ENCODE results near the gene RPUSD1.
A peak's percentile ranks its signal among the peaks of the same experiment; 100 is the strongest.

RPUSD1 gene

DNA sequence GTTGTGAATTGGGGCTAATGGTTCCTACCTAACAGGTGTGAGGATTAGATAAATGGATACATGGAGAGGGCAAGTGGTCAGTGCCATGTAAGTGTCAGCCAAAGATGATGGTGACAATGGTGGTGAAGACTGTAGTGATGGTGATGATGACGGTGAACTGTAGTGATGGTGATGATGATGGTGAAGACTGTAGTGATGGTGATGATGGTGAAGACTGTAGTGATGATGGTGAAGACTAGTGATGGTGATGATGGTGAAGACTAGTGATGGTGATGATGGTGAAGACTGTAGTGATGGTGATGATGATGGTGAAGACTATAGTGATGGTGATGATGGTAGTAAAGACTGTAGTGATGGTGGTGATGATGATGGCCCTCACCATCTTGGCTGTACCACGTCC is 30.4 kb upstream of the RPUSD1 start:
- no peak for DNase-seq

DNA sequence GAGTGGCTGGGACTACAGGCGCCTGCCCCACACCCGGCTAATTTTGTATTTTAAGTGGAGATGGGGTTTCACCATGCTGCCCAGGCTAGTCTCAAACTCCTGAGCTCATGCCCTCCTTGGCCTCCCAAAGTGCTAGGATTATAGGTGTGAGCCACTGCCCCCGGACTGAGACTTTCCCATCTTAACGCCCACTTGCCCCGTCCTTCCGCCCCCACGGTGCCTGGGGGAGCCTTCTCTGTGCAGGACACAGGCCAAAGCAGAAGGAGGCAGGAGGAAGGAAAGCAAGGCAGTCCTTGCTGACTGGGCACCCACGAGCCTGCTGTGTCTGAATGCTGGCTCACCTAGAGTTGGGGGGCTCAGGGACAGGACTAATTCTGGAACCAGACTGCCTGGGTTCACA is 30.0 kb upstream of the RPUSD1 start:
- no peak for DNase-seq

DNA sequence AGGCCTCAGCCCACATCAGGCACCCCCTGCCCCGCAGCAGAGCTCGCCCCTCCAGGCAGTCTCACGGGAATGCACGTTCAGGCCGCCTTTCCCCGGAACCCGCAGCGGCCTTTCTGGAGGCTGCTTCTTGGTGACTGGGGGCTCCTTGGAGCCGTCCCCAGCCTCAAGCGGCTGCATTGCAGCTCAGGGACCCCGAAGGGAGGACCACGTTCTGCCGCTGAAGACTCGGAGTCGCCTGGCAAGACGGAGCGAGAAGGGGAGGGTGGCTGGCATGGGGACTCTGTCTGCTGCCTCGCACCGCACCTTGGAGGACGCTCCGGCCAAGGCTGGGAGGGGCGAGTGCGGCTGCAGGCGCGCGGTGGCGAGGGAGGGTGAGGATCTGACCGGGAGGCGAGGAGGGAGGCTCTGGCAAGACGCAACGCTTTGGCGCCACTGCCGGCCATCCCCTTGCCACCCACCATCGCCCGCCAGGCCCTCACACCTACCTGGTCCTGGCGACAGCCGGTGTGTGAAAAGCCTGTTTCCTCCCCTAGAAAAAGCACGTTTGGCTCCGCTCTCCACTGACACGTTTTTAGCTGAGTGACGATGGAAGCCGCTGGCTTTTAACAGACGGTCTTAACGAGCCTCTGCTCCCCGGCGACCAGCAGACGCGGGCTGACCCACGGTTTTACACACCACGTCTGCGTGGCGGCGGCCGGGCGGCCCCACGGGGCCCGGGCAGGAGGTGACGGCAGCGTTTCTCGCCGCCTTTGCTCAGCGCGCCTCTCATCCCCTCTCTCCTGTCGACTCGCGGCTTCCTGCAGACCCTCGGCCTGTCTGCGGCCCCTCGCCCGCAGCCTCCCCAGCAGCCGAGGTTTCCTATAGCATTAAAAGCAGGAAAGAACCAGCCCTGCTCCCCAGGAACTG is 29.1 kb upstream of the RPUSD1 start:
- no peak for DNase-seq

DNA sequence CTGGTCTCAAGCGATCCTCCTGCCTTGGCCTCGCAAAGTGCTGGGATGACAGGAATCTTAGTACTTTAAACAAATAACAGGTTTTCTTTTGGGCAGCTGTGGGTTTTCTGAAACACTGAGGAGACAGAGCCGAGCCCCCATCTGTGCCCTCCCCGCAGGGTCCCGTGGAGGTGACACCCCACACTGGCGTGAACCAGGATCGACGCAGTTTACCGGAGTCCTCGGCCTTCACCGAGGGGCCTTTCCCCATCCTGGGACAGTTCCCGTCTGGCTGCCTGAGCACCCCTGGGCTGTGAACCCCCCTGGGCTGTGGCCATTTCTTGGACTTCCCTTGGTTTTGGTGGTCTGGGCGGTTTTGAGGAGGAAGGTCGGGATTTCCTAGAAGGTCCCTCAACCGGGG is 27.7 kb upstream of the RPUSD1 start:
- no peak for DNase-seq

DNA sequence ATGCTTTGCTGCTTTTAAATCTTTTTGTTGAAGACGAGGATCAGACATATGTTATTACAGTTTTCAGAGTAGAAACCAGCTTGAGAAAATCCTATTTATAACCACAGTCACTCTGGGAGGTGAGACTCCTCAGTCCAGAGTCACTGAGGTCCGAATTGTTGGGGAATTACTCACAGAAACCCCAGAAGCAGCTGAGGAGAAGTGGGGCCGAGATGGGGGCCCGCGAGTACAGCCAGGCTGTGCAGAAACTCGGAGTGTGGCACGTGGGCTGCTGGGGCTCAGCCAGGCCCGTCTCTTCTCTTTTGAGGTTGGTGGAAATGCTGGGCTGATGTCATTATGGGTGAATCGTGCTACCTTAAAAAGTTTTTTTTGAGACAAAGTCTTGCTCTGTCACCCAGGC is 26.8 kb upstream of the RPUSD1 start:
- DNase-seq, result peak; percentile 56

DNA sequence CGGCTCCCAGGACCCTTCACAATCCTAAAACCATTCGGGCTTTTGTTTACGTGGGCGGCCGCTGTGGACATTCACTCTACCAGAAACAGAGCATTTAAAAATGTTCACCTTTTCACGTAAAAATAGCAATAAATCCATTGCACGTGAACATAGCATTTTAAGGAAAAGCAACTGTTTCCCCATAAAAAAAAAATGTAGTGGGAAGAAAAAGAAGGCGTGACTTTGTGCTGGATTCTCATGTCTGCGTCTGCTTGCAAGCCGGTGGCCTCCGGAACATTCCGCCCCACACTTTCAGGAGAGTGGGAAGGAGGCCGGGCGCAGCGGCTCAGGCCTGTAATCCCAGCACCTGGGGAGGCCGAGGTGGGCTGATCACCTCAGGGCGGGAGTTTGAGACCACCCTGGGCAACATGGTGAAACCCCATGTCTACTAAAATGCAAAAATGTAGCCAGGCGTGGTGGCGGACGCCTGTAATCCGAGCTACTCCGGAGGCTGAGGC is 25.8 kb upstream of the RPUSD1 start:
- no peak for DNase-seq

DNA sequence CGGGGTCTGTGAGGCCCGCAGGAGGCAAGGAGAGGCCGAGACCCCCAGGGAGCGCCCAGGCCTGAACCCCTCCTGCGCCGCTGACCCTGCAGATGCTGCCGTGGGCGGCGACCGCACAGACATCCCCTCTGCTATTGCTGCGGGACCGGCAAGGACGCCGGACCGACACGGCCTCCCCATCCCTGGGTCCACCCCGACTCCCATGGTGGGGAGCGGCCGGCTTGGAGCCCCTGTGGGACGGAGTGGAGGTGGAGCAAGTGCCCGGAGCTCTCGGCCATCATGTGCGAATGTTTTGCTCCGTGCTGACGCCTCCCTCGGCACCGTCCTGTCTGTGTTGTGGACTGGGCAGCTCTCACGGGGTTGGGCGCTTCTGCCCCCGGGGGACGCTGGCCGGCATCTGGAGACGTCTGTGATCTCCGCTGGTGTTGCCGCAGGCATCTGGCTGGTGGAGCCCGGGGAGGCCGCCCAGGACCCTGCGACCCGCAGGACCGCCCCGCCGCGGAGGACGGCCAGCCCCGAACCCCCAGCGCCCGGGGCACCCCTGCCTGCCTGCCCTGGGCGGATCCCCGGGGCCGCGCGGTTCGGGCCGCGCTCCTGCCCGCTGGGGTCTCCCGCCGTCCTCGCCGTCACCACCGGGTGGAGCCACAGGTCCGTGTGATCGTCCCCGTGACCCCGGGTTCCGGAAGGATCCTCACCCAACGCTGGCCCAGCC is 25.2 kb upstream of the RPUSD1 start:
- DNase-seq, result peak; percentile 24

DNA sequence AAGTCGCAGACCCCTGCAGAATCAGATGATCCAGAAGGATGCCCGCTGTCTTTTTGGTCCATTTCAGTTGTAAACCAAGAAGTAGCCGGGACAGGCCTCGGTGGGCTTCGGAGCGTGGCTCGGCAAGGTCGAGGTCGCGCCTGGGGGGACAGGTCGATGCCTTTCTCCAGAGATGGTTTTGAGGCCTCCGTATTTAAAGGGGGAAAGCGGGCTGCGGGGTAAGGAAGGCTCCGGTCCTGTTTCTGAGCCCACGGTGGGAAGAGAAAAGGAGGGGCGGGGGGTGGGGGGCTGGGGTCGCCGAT is 19.9 kb upstream of the RPUSD1 start:
- DNase-seq, result no peak

DNA sequence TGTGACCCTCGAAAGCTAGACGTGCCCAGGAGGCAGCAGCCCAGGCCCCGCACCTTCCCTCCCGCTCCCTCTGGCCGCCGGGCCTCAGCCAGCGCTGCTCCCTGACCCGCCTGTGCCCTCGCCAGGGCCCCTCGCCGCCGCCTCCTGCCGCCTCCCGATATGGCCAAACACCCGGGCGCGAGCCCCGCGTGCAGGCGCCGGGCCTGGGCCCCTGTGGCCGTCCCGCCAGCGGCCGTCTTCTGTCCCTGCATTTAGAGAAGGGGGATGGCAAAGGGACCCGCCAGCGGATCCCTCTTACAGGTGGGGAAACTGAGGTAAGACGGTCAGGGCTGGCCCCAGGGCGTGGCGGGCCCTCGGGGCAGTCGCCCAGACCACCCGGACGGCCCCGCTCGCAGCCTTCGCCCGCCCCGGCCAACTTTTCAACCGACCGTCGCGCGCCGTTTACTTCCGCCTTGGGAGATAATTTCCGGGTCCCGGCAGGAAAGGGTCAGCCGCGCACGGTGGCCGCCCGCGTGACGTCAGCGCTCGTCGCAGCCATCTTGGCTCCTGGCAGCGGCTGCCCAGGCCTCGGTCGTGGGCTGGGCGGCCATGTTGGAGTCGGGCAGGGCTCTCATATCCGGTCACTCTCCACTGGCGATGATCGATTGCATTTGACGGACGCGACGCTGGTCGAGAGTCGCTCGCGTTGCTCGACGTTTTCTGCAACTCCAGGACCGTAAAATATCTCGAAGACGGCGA is 19.3 kb upstream of the RPUSD1 start:
- DNase-seq, result peak; percentile 90

DNA sequence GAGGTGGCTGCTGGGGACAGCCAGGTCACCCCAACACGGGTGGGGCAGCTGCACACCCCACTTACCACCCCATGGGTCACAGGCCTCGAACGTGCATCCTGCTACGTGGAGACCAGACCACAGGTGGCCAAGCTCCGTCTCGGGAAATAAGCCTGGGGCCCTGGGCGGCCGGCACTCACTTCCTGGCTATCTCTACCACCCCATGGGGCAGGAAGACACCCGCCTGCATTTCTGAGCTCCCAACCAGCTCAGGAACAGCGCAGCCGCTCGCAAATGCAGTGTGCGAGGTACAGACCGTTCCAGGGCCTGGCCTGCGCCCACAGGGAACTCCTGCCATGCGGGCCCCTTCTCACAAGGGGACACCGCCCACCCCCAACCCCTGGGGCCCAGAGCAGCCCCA is 17.3 kb upstream of the RPUSD1 start:
- no peak for DNase-seq

DNA sequence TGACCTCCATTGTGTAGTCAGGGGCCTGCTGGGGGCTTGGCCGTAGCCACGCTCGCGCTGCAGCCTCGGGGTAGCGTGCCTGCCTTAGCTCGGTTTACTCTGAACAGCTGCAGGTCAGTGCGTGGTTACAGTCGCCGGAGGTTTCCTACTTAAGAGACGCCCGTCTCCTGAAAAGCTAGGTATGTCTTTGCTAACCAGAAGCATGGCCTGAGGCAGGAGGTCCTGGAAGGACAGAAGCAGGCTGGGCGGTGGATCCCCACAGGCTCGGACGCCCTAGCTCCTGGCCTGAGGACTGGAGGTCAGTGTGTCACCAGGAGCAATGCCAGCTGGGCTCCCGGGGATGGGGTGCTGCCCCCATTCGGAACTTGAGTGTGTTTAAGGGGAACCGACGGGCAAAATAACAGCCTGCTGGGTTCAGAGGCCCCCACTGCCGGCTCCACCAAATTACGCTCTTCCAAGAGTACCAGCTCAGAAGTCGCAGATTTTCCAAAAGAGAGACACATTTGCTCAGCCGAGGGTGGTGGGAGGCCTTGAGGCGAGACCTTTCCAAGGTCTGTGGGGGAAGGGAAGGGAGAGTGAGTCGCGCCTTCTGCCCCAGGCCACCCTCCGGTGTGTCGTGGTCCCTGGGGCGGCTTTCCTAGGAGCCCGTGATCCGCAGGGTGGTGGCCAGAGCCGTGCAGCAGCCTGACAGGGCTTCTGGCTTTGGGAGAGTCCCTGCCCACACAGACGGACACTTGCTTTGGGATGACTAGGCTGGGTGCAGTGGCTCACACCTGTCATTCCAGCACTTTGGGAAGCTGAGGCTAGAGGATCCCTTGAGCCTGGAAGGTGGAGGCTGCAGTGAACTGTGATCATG is 16.2 kb upstream of the RPUSD1 start:
- no peak for DNase-seq

DNA sequence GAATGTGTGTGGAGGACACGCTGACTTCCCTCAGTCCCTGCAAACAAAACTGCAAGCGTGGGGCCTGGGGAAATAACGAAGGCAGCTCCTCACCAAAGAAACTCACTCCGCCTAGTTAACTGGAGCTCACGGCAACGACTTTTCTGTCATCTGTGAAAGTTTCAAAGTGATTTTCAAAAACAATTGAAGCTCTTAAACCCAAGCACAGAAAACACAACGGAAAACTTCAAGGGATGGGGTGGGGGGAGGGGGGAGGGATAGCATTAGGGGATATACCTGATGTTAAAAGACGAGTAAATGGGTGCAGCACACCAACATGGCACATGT is 15.5 kb upstream of the RPUSD1 start:
- no peak for DNase-seq

DNA sequence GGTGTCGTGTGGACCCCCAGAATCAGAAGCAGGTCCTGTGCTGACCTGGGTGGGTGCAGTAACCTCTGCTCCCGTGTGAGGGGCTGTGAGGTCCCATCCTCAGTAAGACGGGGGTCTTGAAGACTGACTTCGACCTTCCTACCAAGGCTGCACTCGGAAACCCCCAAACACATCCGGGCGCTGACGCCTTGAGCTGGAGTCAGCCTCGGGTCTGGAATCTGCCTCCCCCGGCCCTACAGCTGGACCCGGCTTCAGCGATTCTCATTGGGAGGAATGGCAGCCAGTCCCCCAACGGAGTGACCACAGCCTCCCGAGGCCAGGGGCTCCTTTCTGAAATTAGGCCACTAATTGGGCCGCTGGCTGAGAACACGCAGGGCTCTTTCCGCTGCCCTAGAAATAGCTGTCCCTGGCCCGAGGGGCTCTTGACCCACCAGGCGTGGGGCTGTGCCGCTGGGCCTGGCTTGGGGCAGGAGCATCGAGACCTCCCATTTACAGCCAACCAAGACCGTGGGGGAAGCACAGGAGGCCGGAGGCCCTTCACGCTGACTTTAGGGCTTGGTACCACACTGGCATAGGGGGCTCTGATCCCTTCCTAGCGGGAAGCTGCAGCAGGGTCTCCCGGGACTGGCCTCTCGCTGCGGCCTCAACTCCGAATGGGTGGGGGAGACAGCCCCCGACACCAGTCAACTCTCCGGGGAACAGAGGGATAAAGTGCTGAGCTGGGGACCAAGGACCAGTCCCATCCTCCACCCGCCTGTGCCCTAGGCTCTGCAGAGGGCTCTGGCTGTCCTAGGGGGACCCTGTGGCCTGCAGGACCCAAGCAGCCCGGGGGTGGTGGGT is 15.0 kb upstream of the RPUSD1 start:
- DNase-seq, result no peak

DNA sequence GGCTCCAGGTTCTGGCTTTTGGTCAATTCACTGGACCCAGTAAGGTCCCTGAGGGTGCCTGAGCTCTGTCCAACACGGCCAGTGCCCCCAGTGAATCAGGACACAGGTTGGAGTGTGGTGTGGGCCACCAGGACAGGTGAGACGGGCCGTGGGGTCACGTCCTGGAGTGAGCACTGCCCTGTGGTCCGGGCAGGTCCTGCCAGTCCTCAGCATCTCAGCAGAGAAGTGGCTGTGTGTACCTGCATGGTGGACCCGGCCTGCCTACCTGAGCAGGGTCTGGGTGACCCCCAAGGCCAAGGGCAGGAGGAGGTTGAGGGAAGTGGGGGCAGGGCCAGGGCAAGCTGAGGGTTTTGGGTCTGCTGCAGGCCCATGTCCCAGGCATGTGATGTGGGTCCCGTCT is 14.3 kb upstream of the RPUSD1 start:
- no peak for DNase-seq

DNA sequence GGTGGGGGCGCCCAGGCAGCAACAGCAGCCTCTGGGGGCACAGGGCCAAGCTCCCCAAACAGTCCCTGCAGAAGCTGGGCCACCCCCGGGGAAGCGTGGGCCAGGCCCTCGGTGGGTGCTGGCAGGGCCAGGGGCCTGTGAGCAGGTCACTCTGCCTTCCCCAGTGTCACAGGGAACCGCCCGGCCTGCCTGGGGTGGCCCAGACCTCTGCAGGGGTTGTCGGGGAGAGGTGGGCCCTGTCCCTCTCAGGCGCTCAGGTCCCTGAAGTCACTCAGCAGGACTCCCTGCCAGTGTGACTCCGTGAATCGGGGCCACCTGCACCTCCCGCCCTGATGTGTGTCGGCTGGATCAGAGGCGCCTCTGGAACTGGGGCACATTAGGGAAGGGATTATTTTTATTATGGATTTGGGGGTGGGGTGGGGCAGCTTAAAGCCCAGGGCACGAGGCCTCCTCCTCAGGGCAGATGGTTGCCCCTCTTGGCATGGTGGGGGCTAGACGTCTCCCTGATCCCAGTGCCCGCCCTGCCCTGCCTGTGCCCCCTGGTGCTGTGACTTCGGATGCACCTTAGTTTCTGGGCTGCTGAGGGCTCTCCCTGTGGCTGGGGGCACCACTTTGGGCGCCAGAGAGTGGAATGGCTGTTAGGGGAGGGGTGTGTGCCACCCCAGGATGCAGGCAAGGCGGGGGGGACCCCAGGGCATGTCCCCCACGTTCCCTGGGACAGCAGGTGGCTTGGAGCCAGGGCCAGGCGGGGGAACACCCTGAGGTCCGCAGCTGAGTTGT is 13.6 kb upstream of the RPUSD1 start:
- DNase-seq, result no peak

DNA sequence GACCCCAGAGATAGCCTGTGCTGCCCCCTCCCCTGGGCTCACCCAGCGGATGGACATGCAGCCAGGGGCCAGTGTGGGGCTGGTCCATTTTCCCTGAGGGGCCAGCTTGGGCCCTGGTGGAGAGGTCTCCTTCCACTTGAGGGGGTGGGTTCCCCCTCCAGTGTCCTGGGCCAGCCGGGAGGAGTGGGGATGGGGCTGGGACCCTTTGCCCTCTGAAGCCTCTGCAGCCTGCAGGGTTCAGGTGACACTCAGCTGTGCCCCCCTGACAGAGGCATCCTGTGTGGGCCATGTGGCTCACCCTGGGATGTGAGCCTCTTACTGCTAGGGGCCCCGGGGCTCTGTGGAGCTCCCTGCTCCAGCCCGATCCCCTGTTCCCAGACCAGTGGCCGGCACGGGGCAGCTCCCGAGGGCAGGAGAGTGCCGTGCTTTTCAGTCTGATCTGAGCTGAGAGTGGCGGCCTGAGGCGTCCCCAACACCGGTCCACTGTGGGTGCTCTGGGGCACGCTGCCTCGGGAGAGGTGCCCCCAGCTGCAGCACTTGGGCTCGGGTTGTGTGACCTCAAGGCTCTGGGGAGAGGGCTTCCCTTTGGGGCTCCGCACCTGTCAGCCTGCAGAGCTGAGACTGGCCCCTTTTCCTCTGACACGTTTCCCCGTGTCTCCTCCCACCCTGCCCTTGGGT is 12.8 kb upstream of the RPUSD1 start:
- DNase-seq, result no peak

DNA sequence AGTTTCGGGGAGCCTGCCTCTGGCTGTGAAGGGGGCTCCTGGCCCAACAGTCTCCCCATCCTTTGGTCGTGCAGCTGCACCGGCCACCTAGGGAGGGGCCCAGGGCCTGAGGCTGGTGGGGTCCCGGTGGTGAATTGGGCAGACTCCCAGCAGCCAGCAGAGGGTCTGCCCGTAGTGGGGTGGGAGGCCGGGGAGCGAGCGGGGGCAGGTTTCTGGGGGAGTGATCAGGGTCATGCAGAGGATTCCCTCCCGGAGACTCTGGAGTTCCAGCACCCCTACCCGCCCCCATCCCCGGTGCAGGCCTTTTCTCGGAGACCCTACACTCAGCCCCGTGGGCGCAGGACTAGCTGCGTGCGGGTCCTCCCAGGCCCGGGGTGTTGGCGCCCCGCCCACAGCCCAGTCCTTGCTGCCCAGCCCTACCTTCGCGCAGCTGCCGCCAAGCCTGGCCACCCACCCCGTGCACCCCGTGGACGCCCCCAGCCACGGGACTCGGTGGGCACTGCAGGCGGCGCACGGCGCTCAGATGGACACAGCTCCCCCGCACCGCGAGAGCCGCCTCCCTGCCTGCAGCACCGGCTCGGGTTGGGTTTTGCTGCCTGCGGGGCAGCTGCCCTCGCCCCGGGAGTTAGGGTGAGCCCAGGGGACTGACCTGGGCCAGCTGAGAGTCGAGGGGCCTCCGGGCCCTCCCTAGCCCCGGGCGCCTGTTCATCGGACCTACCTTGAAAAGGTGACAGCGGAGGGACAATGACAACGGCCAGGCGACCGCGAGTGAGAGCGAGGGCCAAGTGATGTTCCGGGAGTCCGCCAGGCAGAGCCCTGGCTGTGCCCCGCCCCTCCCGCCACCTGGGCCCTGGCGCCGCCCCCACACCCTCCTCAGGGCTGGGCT is 12.0 kb upstream of the RPUSD1 start, which contains the start of gene GNG13:
GNG13 (minus strand) TSS at position 787 of the 886 bp plus-strand sequence. CDS start 1,657 bp downstream, outside the sequence.
- DNase-seq, result no peak

DNA sequence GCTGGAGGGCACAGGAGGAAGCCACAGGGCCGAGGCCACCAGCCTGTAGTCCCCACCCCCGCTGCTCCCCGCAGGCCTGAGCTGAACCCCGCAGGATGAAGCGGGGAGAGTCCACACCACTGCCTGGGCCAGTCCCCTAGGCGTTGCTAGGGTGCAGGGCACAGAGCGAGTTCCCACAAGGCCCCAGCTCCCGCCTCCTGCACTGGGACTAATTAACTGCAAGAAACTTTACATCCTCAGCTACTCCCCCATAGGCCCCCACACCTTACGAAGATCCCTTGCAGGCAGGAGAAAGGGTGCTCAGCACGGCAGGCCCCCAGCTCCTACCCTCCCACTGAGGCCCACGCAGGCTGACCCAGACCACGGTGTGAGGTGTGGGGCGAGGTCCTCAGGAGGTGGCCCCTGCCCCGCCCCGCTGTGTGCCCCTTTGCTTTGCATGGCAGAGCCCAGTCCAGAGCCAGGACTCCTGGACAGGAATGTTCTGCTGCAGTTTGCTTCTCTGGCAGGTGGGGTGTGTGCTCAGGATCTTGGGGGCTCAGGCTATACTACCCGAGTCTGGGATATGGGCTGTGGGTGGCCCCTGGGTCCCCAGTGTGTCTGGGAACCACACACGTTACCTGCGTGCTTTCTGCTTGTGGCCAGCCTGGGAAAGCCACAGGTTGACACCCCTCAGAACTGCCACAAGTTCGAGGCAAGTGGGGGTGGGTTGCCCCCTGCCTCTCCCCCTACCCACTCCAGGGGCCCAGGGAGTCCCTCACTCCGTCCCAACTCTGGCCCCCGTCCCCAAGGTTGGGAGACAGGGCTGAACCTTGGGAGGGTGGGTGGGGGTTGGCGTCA is 11.1 kb upstream of the RPUSD1 start:
- no peak for DNase-seq

All from fibroblast of skin of right quadriceps (primary cell).